Measurements from ENCODE around the gene THRB. TPM values are rescaled to one million over a fixed set of nuclear protein-coding genes. Genes with fewer than 3 reads are reported as not detected.

The THRB gene
- total RNA-seq, 2 experiments from 2014 or later: not detected

- no peaks in the 10 kb centered on the region for H3K9me3 Mint-ChIP-seq
- H3K27ac Mint-ChIP-seq: no peak overlapping the region
- H3K36me3 Mint-ChIP-seq: no peaks in the 10 kb centered on the region
- H3K27me3 Mint-ChIP-seq: no peaks in the 10 kb centered on the region
- H3K4me3 Mint-ChIP-seq: no peak overlapping the region
- no peaks in the 10 kb centered on the region for H3K4me1 Mint-ChIP-seq
- DNase-seq: no peak
These were observed 98.3 kb downstream of the THRB start for GRCh38 chr3:24396338-24396737.

GRCh38 chr3:24394754-24395153, 99.9 kb downstream of the THRB start:
- H3K4me3 Mint-ChIP-seq: no peak overlapping the region
- H3K4me1 Mint-ChIP-seq: no peaks in the 10 kb centered on the region
- H3K27ac Mint-ChIP-seq: no peak overlapping the region
- no peaks in the 10 kb centered on the region for H3K27me3 Mint-ChIP-seq
- H3K9me3 Mint-ChIP-seq: no peaks in the 10 kb centered on the region
- no peaks in the 10 kb centered on the region for H3K36me3 Mint-ChIP-seq
- no peak for DNase-seq

GRCh38 chr3:24393316-24393715, 101.3 kb downstream of the THRB start:
- Mint-ChIP-seq H3K27ac (no peak overlapping the region), H3K9me3 (no peaks in the 10 kb centered on the region), H3K27me3 (no peaks in the 10 kb centered on the region), H3K4me3 (no peak overlapping the region), H3K36me3 (no peaks in the 10 kb centered on the region), H3K4me1 (no peaks in the 10 kb centered on the region)
- DNase-seq: no peak

- Mint-ChIP-seq H3K4me3 (no peak overlapping the region), H3K36me3 (no peaks in the 10 kb centered on the region), H3K27me3 (no peaks in the 10 kb centered on the region), H3K4me1 (no peaks in the 10 kb centered on the region), H3K9me3 (no peaks in the 10 kb centered on the region), H3K27ac (no peak overlapping the region)
- DNase-seq: no peak
These were observed 104.2 kb downstream of the THRB start for GRCh38 chr3:24390169-24391130.

GRCh38 chr3:24389108-24390090, 105.3 kb downstream of the THRB start:
- no peaks in the 10 kb centered on the region for H3K9me3 Mint-ChIP-seq
- no peak for DNase-seq

GRCh38 chr3:24388611-24389010, 106.0 kb downstream of the THRB start:
- no peaks in the 10 kb centered on the region for H3K27me3 Mint-ChIP-seq
- no peaks in the 10 kb centered on the region for H3K36me3 Mint-ChIP-seq
- no peak for DNase-seq
- no peak overlapping the region for H3K27ac Mint-ChIP-seq
- no peaks in the 10 kb centered on the region for H3K4me1 Mint-ChIP-seq
- no peaks in the 10 kb centered on the region for H3K9me3 Mint-ChIP-seq
- no peak overlapping the region for H3K4me3 Mint-ChIP-seq

More at GRCh38 chr3:24389108-24390090, 105.3 kb downstream of the THRB start:
- no peak overlapping the region for H3K27ac Mint-ChIP-seq
- H3K36me3 Mint-ChIP-seq: no peaks in the 10 kb centered on the region
- H3K27me3 Mint-ChIP-seq: no peaks in the 10 kb centered on the region
- H3K4me1 Mint-ChIP-seq: no peaks in the 10 kb centered on the region
- H3K4me3 Mint-ChIP-seq: no peak overlapping the region

- Mint-ChIP-seq H3K36me3 (no peaks in the 10 kb centered on the region), H3K9me3 (no peaks in the 10 kb centered on the region), H3K4me3 (no peak overlapping the region), H3K27ac (no peak overlapping the region), H3K27me3 (no peaks in the 10 kb centered on the region), H3K4me1 (no peaks in the 10 kb centered on the region)
- no peak for DNase-seq
These were observed 106.5 kb downstream of the THRB start for GRCh38 chr3:24388159-24388558.

- no peak overlapping the region for H3K4me3 Mint-ChIP-seq
- no peaks in the 10 kb centered on the region for H3K36me3 Mint-ChIP-seq
- no peak for DNase-seq
- H3K27me3 Mint-ChIP-seq: no peaks in the 10 kb centered on the region
- no peaks in the 10 kb centered on the region for H3K4me1 Mint-ChIP-seq
- H3K9me3 Mint-ChIP-seq: no peaks in the 10 kb centered on the region
- H3K27ac Mint-ChIP-seq: no peak overlapping the region
These were observed 107.2 kb downstream of the THRB start for GRCh38 chr3:24387493-24387892.

GRCh38 chr3:24387000-24387399, 107.7 kb downstream of the THRB start:
- H3K36me3 Mint-ChIP-seq: no peaks in the 10 kb centered on the region
- no peak for DNase-seq
- no peak overlapping the region for H3K27ac Mint-ChIP-seq
- H3K9me3 Mint-ChIP-seq: no peaks in the 10 kb centered on the region
- H3K27me3 Mint-ChIP-seq: no peaks in the 10 kb centered on the region
- H3K4me1 Mint-ChIP-seq: no peaks in the 10 kb centered on the region
- H3K4me3 Mint-ChIP-seq: no peak overlapping the region

- DNase-seq: no peak
- no peak overlapping the region for H3K4me3 Mint-ChIP-seq
- H3K27me3 Mint-ChIP-seq: no peaks in the 10 kb centered on the region
- no peaks in the 10 kb centered on the region for H3K36me3 Mint-ChIP-seq
- H3K9me3 Mint-ChIP-seq: no peaks in the 10 kb centered on the region
- H3K27ac Mint-ChIP-seq: no peak overlapping the region
- H3K4me1 Mint-ChIP-seq: no peaks in the 10 kb centered on the region
These were observed 108.2 kb downstream of the THRB start for GRCh38 chr3:24386458-24386857.

- no peak for DNase-seq
- no peak overlapping the region for H3K27ac Mint-ChIP-seq
- H3K27me3 Mint-ChIP-seq: no peaks in the 10 kb centered on the region
- no peaks in the 10 kb centered on the region for H3K9me3 Mint-ChIP-seq
- H3K4me1 Mint-ChIP-seq: no peaks in the 10 kb centered on the region
- H3K4me3 Mint-ChIP-seq: no peak overlapping the region
- no peaks in the 10 kb centered on the region for H3K36me3 Mint-ChIP-seq
These were observed 109.5 kb downstream of the THRB start for GRCh38 chr3:24385012-24385615.

- Mint-ChIP-seq H3K4me1 (no peaks in the 10 kb centered on the region), H3K9me3 (no peaks in the 10 kb centered on the region), H3K27ac (no peak overlapping the region), H3K36me3 (no peaks in the 10 kb centered on the region), H3K27me3 (no peaks in the 10 kb centered on the region), H3K4me3 (no peak overlapping the region)
- no peak for DNase-seq
These were observed 112.0 kb downstream of the THRB start for GRCh38 chr3:24382647-24383046.

GRCh38 chr3:24379936-24380335, 114.7 kb downstream of the THRB start:
- Mint-ChIP-seq H3K9me3 (no peaks in the 10 kb centered on the region), H3K4me1 (no peaks in the 10 kb centered on the region), H3K27me3 (no peaks in the 10 kb centered on the region), H3K36me3 (no peaks in the 10 kb centered on the region), H3K4me3 (no peak overlapping the region), H3K27ac (no peak overlapping the region)
- DNase-seq: no peak

GRCh38 chr3:24378313-24378712, 116.3 kb downstream of the THRB start:
- no peaks in the 10 kb centered on the region for H3K4me1 Mint-ChIP-seq
- no peak for DNase-seq
- H3K36me3 Mint-ChIP-seq: no peaks in the 10 kb centered on the region
- H3K4me3 Mint-ChIP-seq: no peak overlapping the region
- H3K27ac Mint-ChIP-seq: no peak overlapping the region
- H3K9me3 Mint-ChIP-seq: no peaks in the 10 kb centered on the region
- no peaks in the 10 kb centered on the region for H3K27me3 Mint-ChIP-seq
